NOMO-1 (cell line): ENCODE results near the gene NUCB2.
"Not testable (repeated sequence)": the region's sequence is repeated elsewhere in the genome, so short reads cannot be mapped to it uniquely, and the experiment has no call there.

Source experiments
- DNase-seq, 2 experiments: peaks; one replicate each; lab custom pipeline; 2025; ENCODE audit not compliant: unreplicated experiment in 2 of 2; lab: John Stamatoyannopoulos, UW

NUCB2 gene

DNA sequence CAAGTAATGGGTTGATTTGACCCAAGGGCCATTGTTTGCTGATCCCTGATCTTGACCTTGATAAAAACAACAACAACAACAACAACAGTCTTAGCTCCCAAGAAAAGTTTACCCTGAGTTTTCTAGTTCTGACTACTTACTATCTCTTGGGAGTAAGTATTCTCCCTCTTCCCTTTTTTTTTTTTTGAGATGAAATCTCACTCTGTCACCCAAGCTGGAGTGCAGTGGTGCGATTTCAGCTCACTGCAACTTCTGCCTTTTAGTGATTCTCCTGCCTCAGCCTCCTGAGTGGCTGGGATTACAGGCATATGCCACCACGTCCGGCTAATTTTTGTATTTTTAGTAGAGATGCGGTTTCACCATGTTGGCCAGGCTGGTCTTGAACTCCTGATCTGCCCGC, 8.0 kb upstream of the NUCB2 start:
- DNase-seq: not testable (repeated sequence)

DNA sequence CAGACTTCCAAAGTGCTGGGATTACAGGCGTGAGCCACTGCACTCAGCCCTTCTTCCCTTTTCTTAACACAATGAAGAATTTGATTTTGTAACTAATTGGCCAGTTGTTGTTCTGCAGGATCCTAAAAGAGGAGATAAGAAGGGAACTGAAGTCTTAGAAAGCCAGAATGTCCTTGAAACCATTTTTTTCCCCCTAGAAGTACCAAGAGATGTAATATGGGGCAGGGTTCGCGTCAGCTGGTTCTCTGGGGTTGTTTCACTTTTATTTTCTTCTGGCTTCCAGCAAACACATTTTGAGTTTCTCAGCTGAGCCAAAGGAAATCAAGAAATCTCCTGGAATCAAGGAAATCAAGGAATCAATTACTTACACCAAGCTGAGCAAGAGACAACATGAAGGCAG, 7.6 kb upstream of the NUCB2 start:
- DNase-seq: peak in 1 of 2 experiments; percentile 18

DNA sequence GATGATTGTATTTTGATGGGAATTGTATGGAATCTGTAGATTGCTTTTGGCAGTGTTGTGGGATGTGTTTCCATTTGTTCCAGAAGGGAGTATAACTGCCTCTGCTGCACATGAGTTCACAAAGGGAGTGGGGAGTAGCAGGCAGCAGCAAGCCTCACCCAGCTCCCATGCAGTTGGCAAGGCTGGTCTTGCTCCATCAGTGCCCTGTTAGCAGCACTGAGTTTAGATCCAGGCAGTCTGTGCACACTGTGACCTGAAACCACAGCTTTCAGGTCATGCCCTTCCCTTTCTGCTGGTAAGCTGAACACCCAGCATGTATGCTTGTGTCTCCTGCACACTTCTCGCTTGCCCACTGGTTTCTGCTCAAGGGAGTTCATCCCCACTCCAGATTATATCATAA, 3.7 kb upstream of the NUCB2 start:
- DNase-seq: peak in 1 of 2 experiments; percentile 27

DNA sequence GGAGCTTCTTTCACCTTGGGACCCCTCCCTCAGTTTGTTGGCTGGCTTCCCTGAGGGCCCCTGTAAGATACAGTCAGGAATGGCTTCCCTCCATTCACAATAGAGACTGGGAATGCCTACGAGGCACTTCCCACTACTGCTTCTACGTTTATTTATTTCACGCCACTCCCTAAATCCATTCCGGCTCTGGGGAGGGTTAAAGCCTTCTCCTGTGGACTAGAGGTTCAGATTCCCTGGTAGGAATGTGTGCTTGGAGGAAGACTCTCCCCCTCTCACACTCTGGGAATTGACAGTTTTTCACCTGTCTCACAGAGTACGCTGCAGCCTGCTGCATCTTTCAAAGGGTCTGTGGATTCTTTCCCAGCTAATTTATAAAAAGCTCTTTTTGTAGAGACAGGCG, 3.3 kb upstream of the NUCB2 start:
- no peak for DNase-seq

DNA sequence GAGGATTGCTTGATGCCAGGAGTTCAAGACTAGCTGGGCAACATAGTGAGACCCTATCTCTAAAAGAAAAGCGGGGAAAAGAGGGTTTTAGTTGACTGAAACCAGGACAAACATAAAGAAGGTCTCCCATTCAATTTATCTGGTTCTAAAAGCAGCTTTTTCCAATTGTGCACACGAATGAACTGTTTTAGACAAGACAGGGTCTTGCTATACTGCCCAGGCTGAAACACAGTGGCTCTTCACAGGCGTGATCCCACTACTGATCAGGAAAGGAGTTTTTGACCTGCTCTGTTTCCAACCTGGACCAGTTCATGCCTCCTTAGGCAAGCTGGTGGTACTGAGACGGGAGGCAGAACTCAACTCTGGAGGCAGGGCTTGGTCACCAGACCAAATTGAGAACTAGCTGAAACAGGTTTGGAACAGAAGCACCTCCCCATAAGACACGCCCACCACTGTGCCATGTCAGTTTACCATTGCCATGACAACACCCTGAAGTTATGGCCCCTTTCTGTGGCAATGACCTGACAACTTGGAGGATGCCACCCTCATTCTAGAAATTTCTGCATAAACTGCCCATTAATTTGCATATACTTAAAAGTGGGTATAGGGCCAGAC, 2.8 kb upstream of the NUCB2 start:
- DNase-seq: peak; percentile 72 to 73

DNA sequence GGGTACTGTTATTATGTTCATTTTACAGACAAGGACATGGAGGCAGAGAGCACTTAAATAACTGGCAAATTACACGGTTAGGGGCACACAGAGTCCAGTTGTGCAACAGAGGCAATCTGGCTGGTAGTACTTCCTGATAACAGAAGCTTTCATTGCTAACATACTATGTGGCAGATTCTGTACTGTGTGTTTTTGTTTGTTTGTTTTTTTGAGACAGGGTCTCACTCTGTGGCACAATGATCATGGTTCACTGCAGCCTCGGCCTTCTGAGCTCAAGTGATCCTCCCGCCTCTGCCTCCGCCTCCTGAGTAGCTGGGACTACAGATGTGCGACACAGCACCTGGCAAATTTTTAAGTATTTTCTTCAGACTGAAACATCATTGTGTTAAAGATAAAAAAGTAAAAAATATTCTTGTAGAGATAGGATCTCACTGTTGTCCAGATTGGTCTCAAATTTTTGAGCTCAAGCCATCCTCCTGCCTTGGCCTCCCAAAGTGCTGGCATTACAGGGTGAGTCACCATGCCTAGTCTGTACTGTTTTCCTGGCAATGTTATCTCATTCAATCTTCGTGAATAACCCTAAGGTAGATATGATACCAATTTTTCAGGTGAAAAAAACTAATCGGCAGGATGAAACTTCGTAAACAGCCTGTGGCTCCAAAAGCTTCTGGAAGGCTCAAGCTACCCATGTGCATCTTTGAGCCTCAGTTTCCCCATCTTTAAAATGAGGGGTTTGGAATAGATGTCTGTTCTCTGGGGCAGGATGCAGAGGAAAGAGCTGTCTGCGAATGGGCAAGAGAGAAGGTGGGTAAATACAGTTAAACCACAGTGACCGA, 921 bp upstream of the NUCB2 start:
- DNase-seq: peak; percentile 39 to 57

DNA sequence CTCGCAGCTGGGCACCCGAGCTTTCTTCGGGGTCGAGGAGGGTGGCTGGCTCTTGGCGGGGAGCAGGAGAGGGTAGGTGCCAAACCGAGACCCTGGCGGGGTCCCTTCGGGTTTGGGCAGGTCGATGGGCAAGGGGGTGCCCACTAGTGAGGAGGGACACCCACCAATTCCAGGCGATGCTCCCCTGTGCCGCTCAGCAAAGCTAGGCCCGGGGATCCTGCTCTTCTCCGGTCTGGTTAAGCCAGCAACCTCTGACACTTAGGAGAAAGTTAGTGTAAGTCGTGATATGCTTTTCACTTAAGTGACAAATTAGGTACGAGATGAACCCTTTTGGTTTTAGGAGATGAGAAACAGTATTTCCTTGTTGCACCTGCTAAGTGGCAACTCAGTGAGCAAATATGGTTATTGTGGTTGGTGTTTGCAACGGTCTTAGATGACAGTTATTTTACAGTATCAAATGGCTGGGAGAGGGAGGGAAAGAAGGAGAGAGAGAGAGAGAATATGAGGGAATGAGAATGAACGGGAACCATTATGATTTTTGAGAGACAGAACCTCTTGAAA, 565 bp downstream of the NUCB2 start:
- peak in 1 of 2 experiments; percentile 51 for DNase-seq

DNA sequence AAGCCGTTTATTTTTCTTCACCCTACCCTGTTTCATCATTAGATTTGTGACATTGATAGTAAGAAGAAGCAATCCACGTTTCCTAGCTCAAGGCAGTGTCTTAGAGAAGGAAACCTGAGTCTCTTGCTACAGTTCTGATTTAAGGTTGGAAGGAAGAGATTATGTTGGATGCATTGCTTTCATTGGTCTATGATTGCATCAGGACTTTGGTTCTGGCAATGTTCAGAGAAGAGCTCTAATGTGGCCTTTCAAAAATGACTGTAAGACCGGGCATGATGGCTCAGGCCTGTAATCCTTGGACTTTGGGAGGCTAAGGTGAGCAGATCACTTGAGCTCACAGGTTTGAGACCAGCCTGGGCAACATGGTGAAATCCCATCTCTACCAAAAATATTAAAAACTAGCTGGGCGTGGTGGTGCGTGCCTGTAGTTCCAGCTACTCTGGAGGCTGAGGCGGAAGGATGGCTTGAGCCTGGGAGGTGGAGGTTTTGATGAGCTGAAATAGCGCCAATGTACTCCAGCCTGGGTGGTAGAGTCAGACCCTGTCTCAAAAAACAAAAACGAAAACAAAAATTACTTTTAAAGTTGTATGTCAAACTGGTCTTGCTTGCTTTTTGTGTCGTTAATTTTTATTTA, 4.1 kb downstream of the NUCB2 start:
- no peak for DNase-seq

DNA sequence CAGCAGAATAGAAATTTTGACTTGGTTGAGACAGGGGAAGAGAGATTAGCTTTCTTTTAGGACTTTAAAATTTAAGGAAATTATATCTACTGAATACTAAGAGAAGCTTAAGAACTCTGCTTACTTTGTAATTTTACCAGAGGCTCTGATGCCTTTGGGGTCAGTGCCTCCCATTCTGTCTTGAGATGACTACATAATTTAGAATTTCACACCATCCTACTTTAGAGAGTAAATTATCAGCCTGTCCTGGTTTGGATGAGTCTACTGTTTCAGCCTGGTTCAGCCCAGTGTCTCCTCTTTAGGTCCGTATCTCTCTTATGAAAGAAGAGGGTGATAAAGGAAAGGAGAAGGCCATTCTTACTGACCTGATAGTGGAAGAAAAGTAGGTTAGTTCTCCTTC, 9.8 kb downstream of the NUCB2 start:
- no peak for DNase-seq

DNA sequence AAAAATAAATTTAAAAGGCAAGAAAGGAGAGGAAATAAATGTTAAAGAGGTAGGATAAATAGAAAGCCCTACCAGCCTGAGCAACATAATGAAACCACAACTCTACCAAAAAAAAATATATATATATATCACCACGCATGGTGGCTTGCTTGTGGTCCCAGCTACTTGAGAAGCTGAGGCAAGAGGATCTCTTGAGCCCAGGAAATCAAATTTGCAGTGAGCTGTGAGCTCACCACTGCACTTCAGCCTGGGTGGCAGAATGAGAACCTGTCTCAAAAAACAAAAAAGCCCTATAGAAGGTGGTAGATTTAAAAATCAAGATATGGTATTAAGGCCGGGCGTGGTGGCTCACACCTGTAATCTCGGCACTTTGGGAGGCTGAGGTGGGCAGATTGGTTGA, 10.5 kb downstream of the NUCB2 start:
- no peak for DNase-seq

DNA sequence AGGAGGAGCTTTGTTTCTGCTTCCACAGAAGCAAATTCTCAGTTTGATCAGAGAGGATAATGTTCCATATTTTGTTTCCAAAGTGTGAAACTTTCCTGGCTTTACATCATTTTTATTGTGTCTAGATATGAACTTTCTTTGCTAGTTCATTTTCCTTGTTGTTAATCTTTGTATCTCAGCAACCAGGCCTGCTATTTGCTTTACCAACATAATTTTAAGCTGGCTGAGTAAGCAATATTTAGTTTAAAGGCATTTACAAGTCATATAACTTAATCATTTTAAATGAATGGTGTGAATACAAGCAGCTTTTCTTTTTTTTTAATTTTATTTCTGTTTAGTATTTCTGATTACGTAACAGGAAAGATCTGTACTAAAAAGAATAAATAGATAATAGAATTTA, 15.2 kb downstream of the NUCB2 start:
- DNase-seq: no peak

DNA sequence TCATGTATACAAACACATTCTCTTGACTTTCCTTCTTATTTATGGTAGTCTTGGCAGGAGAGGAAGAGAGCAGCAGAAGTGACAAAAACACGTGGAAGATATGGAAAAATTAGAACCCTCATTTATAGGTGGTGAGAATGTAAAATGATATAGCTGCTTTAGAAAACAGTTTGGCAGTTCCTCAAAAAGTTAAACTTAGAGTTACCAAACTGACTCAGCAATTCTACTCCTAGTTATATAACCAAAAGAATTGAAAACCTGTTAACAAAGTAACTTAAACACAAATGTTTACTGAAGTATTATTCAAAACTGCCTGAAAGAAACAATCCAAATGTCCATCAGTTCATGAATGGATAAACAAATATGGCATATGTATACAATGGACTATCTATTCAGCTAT, 16.8 kb downstream of the NUCB2 start:
- peak in 1 of 2 experiments; percentile 64 for DNase-seq

DNA sequence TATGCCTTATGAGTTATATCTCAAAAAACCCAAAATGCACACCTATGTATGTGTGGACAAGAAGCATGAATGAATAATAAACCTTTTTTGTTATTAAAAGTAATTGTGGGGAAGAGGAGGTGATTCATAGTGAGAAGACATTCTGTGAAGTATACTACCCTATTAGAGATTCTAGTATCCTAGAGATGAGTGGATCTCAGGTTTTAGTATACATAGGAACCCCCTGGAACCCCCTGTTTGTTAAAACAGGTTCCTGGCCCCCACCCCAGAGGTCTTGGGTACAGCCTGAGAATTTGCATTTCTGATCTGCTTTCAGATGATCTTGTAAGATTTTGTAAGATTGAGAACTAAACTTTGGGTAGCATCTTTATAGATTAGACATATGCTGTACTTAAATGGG, 17.5 kb downstream of the NUCB2 start:
- no peak for DNase-seq

DNA sequence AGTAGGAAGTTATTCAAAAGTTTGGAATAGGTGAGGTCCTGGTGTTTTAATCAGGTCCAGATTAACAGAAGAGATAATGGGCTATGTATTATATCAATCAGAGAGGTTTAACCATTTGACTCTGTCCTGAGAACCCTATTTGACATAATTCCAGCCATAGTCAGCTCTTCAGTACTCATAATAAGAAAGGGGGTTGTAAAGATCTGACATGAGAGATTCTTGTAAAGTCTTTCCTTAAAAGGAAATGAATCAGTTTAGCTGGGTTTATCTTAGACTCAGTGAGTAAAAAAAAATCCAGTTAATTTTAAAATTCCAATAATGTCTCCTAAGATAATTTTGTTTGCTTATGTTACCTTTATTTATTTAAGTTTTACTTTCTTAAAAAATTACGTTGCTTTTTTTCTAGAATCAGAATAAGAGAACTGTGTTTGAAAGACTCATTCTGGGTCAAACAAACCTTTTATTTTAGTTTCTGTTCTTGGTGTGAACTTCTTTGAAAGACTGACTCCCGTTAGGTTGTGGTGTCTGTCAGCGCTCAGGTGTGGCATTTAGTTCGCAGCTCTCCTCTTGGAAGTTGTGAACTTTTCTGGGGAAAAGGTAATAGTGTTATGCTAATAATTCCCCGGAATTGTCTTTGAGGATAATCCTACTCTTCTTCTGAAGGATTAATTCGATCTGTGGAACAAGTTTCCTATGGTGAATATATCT, 20.5 kb downstream of the NUCB2 start:
- DNase-seq: no peak

DNA sequence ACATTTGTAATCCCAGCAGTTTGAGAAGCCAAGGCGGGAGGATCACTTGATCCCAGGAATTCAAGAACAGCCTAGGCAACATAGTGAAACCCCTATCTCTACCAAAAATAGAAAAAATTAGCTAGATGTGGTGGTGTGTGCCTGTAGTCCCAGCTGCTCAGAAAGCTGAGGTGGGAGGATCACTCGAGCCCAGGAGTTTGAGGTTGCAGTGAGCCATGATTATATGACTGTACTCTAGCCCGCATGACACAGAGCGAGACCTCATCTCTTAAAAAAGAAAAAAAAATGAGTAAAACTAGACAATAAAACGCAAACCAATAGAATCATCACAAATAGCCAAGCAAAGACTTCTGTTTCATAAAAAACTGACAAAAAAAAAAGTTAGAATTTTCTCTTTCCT, 21.8 kb downstream of the NUCB2 start:
- no peak for DNase-seq

DNA sequence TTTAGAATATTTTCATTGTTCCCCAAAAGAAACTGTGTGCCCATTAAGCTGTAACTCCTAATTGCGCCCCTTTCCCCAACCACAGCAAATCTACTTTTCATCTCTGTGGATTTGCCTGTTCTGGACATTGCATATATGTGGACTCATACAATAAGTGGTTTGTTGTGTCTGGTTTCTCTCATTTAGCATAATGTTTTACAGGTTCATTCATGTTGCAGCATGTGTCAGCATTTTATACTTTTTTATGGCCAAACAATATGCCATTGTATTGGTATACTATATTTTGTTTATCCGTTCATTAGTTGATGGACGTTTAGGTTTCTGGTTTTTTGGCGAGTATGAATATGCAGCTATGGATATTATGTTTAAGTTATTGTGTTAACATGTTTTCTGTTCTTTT, 23.8 kb downstream of the NUCB2 start:
- no peak for DNase-seq

DNA sequence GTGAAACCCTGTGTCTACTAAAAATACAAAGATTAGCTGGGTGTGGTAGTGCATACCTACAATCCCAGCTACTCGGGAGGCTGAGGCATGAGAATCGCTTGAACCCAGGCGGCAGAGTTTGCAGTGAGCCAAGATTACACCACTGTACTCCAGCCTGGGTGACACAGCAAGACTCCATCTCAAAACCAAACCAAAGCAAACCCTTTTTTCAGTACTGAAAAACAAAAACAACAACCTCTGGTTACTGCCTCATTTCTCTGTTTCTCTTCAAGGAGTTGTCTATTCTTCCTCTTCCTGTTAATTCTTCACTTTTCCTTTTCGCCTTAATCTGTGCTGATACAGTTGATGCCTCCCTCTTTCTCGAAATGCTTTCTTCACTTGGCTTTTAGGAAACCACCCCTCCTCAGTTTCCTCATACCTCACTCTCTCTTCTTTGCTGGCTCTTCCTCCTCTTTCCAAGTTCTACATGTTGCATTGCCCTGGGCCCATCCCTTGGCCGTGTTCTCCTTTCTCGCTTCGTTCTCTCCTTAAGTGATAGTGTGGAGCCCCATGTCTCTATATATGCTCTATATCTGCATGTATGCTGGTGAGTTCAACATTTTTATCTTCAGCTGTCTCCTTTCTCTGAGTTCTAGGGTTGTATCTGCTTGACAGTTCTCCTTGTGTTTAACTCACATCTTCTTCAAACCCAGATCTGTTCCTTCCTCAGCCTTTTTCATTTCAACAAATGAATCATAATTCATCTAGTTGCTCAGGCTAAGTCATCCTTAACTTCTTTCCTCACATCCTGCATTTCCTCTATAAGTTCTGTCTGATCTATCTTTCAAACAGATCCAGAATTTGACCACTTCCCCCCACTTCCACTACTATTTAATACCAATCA, 37.1 kb downstream of the NUCB2 start:
- DNase-seq: no peak

DNA sequence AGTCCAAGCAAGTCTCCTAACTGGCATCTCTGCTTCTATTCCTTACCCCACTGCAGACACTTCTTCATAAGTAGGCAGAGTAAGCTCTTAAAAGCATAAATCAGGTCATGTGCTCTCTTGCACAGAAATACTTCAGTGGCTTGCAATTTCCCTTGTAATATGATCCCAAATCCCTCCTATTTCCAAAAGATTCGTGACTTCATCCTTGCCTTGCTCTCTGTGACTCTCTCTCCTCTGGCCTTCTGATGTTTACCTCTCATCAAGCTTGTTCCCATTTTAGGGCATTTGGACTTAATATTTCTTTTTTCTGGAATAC, 37.7 kb downstream of the NUCB2 start:
- DNase-seq: no peak

DNA sequence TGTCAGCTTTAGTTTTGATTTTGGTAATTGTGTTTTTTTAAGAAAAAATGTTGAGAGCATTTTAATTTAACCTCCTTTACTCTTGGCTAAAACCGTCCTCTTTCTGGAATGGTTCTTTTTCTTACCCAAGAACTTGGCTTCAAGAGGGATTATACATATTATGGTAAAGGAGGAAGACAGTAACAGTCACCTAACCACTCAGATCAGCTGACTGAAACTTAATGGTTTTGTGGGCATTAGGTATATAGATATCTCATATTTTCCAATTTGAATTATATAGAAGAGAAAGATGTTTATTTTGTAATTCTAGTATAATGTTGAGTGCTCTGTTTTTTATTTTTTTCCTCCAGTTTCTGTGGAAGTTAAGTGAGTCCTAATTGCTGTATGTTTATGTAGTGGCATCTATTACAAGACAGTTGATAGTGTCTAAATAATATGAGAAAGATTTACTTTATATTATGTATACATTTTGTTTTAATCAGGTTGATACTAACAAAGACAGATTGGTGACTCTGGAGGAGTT, 38.4 kb downstream of the NUCB2 start:
- no peak for DNase-seq

DNA sequence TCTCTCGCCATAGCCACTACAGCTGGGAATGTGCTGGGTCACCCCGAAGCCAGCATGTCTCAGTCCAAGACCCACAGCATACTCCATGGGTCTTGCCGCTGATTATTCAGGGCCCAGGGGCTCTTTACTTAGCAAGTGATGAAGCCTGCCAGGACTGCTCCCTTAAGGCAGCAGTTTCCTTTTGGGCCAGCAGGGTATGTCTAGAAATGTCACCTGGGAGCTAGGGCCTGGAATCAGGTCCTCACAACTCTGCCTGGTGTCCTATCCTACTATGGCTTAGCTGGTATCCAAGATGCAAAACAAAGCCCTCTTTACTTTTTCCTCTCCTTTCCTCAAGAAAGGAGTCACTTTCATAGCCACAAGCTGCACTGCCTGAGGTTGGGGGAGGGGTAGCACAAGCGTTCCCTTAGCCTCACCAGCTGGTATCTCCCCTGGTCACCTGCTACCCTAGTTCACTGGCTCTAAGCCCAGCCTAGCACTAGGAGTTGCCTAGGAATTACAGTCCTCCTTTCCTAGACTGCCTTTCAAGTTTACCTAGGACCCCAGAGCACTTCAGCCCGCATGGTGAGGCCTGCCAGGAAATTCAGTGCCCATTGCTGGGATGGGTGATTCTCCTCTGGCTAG, 52.4 kb downstream of the NUCB2 start:
- no peak for DNase-seq
